PC-3 (cell line): ENCODE data around the gene PRSS58. TPM values are rescaled to one million over a fixed set of nuclear protein-coding genes. Genes with fewer than 3 reads are reported as not detected.

ENCODE experiments used
- ATAC-seq: fragments of 200-7000 bp; cut with Tn5 transposase; 2 replicates; pipeline ENCODE4 v1.9.1; 2020; ENCODE audit warnings: mild to moderate bottlenecking, moderate library complexity
- BruUV-seq: library from RNA; stranded (reverse); fragments of 400-500 nt; replicated peaks from 2 replicates; lab custom pipeline; 2021; lab: Mats Ljungman, UMichigan
- CTCF ChIA-PET: fragments of 300-600 bp; sonication (Branson Sonifier 250); formaldehyde crosslinking; loops from one replicate; lab custom pipeline; 2022; ENCODE audit warnings: antibody characterized with exemption; lab: Charles Lee
- POLR2A ChIA-PET: fragments of 300-600 bp; sonication (Branson Sonifier 250); formaldehyde crosslinking; loops from one replicate; lab custom pipeline; 2022; ENCODE audit warnings: antibody characterized with exemption; ENCODE audit not compliant: unreplicated experiment; lab: Charles Lee
- DNase-seq: peaks from one replicate; pipeline ENCODE4 v3.0.0-alpha.2; 2015
- H2AFZ ChIP-seq: fragments of 300-600 bp; sonication (generic); 2 replicates; pipeline ENCODE4 v1.6.0; 2016; ENCODE audit warnings: antibody characterized with exemption, low read length
- H3F3A ChIP-seq: fragments of 300-600 bp; sonication (generic); one replicate; pipeline ENCODE4 v1.6.0; 2017; ENCODE audit warnings: antibody characterized with exemption, low read length, control low read depth, mild to moderate bottlenecking; ENCODE audit not compliant: unreplicated experiment
- H3K27ac ChIP-seq: fragments of 300-600 bp; sonication (generic); 2 replicates; pipeline ENCODE4 v1.5.1; 2016; ENCODE audit warnings: mild to moderate bottlenecking, low read length
- H3K27me3 ChIP-seq: fragments of 300-600 bp; sonication (generic); 2 replicates; pipeline ENCODE4 v1.6.1; 2016; ENCODE audit warnings: low read length, mixed read lengths
- H3K36me3 ChIP-seq: fragments of 300-600 bp; sonication (generic); 2 replicates; pipeline ENCODE4 v1.6.1; 2016; ENCODE audit warnings: low read depth, mixed run types, low read length, mixed read lengths
- H3K4me1 ChIP-seq: fragments of 300-600 bp; sonication (generic); 2 replicates; pipeline ENCODE4 v1.5.1; 2016; ENCODE audit warnings: low read length; ENCODE audit not compliant: insufficient read depth
- H3K4me2 ChIP-seq: fragments of 300-600 bp; sonication (generic); 2 replicates; pipeline ENCODE4 v1.6.0; 2016; ENCODE audit warnings: low read length
- H3K4me3 ChIP-seq: fragments of 300-600 bp; sonication (generic); 2 replicates; pipeline ENCODE4 v1.5.1; 2016; ENCODE audit warnings: mild to moderate bottlenecking, low read length, mixed read lengths
- H3K79me2 ChIP-seq: fragments of 300-600 bp; sonication (generic); 2 replicates; pipeline ENCODE4 v1.6.1; 2017; ENCODE audit warnings: low read length, mixed read lengths
- H3K9ac ChIP-seq: fragments of 300-600 bp; sonication (generic); 2 replicates; pipeline ENCODE4 v1.6.0; 2016; ENCODE audit warnings: mild to moderate bottlenecking, low read length
- H3K9me2 ChIP-seq: fragments of 300-600 bp; sonication (generic); replicated peaks from 2 replicates; pipeline ENCODE4 v1.6.1; 2016; ENCODE audit warnings: mixed run types, low read length, mixed read lengths
- H3K9me3 ChIP-seq: fragments of 300-600 bp; sonication (generic); 2 replicates; pipeline ENCODE4 v1.6.1; 2016; ENCODE audit warnings: low read length, mixed read lengths
- H4K20me1 ChIP-seq: fragments of 300-600 bp; sonication (generic); 2 replicates; pipeline ENCODE4 v1.6.1; 2016; ENCODE audit warnings: low read length, mixed read lengths
- CTCF ChIP-seq: fragments of 300-600 bp; sonication (generic); conservative IDR thresholded peaks from 2 replicates; pipeline ENCODE4 v1.5.1; 2017; ENCODE audit warnings: antibody characterized with exemption, low read depth, mild to moderate bottlenecking, low read length
- EZH2 ChIP-seq: fragments of 300-600 bp; sonication (generic); IDR thresholded peaks from one replicate; pipeline ENCODE4 v1.6.1; 2017; ENCODE audit warnings: antibody characterized with exemption, mild to moderate bottlenecking, low read length; ENCODE audit not compliant: unreplicated experiment
- EZH2phosphoT487 ChIP-seq: fragments of 300-600 bp; sonication (generic); IDR thresholded peaks from 2 replicates; pipeline ENCODE4 v1.6.1; 2018; ENCODE audit warnings: mild to moderate bottlenecking, antibody characterized with exemption, low read length, borderline replicate concordance
- intact Hi-C: fragments of 100-400 bp; cut with micrococcal nuclease; formaldehyde crosslinking; loops from 2 replicates; pipeline ENCODE4 v1.9.0; 2023
- total RNA-seq: library from RNA; depleted of rRNA; stranded (reverse); fragments of >200 nt; gene quantifications from 2 replicates; pipeline ENCODE4 v1.2.3, GENCODE V29; 2014

PRSS58 gene
- total RNA-seq, 1 experiment from 2014 or later = not detected

- intact Hi-C loops = no loop called here
- TF ChIP-seq CTCF (no peak), EZH2 (no peak), EZH2phosphoT487 (no peak)
- Histone ChIP-seq H3K9ac (no peak overlapping the region), H3K79me2 (no peaks in the 10 kb centered on the region), H3K4me2 (no peak overlapping the region), H3K27ac (no peak overlapping the region), H3K4me3 (no peak overlapping the region), H3K9me2 (no peaks in the 10 kb centered on the region), H4K20me1 (no peaks in the 10 kb centered on the region), H3K4me1 (no peaks in the 10 kb centered on the region), H3F3A (no peaks in the 10 kb centered on the region), H3K27me3 (peaks cover 73% of the 10 kb centered on the region), H3K36me3 (no peaks in the 10 kb centered on the region), H2AFZ (no peak overlapping the region), H3K9me3 (no peaks in the 10 kb centered on the region)
- DNase-seq (no peak), ATAC-seq (no peak)
- BruUV-seq = no TSS peak
- ChIA-PET POLR2A (no interaction called here), CTCF (no interaction called here)
Measured at GRCh38 chr7:142299237-142299781, 41.5 kb upstream of the PRSS58 start.

- Histone ChIP-seq H3K27ac (no peak overlapping the region), H2AFZ (no peak overlapping the region), H3K4me1 (no peaks in the 10 kb centered on the region), H3F3A (no peaks in the 10 kb centered on the region), H3K79me2 (no peaks in the 10 kb centered on the region), H3K27me3 (peaks cover 73% of the 10 kb centered on the region), H4K20me1 (no peaks in the 10 kb centered on the region), H3K4me3 (no peak overlapping the region), H3K9me2 (no peaks in the 10 kb centered on the region), H3K4me2 (no peak overlapping the region), H3K9ac (no peak overlapping the region), H3K9me3 (no peaks in the 10 kb centered on the region), H3K36me3 (no peaks in the 10 kb centered on the region)
- intact Hi-C loops = no loop called here
- POLR2A ChIA-PET = no interaction called here
- no peak for ATAC-seq
- DNase-seq = no peak
- CTCF ChIA-PET = no interaction called here
- no TSS peak for BruUV-seq
- no peak for TF ChIP-seq EZH2phosphoT487
- no peak for TF ChIP-seq EZH2
- TF ChIP-seq CTCF = no peak
Measured at GRCh38 chr7:142298627-142299026, 40.8 kb upstream of the PRSS58 start.

- Histone ChIP-seq H3K4me1 (no peaks in the 10 kb centered on the region), H3K9me3 (no peaks in the 10 kb centered on the region), H3K4me3 (no peak overlapping the region), H3K79me2 (no peaks in the 10 kb centered on the region), H2AFZ (no peak overlapping the region), H4K20me1 (no peaks in the 10 kb centered on the region), H3K27ac (no peak overlapping the region), H3K4me2 (no peak overlapping the region), H3F3A (no peaks in the 10 kb centered on the region), H3K36me3 (no peaks in the 10 kb centered on the region), H3K9me2 (no peaks in the 10 kb centered on the region), H3K27me3 (peaks cover 77% of the 10 kb centered on the region), H3K9ac (no peak overlapping the region)
- BruUV-seq = no TSS peak
- POLR2A ChIA-PET = no interaction called here
- TF ChIP-seq EZH2phosphoT487 (no peak), CTCF (peak; percentile 50; the same call in 1 of the 2 replicates)
- CTCF ChIA-PET = no interaction called here
- peak; percentile 50 for DNase-seq
- intact Hi-C loops = no loop called here
- ATAC-seq = peak; percentile 46; the same call in 1 of the 2 replicates
Measured at GRCh38 chr7:142298009-142298408, 40.2 kb upstream of the PRSS58 start.
